Measurements from ENCODE around the gene NADSYN1. TPM values are rescaled to one million over a fixed set of nuclear protein-coding genes. Genes with fewer than 3 reads are reported as not detected.

Gene NADSYN1
- total RNA-seq, 1 donor from 2014 or later, result 87.9 TPM

GRCh38 chr11:71498091-71498490, 45.1 kb downstream of the NADSYN1 start:
- Histone ChIP-seq H3K36me3 (ENCODE audit: insufficient read depth, low read length) (peaks cover 15% of the 10 kb centered on the region), H3K9me3 (ENCODE audit: insufficient read depth, low read depth, low read length) (no peaks in the 10 kb centered on the region), H3K27ac (ENCODE audit: low read depth, low read length) (no peak overlapping the region), H3K79me2 (ENCODE audit: insufficient read depth, low read length) (no peaks in the 10 kb centered on the region), H3K4me3 (ENCODE audit: insufficient read depth, low read depth, low read length) (no peak overlapping the region), H3K4me2 (ENCODE audit: low read length) (no peak overlapping the region), H3K9ac (ENCODE audit: low read length) (no peak overlapping the region), H3K4me1 (ENCODE audit: insufficient read depth, low read length) (no peaks in the 10 kb centered on the region), H2AFZ (ENCODE audit: low read depth, low read length) (no peak overlapping the region), H3K27me3 (ENCODE audit: insufficient read depth, low read length) (no peaks in the 10 kb centered on the region), H4K20me1 (ENCODE audit: insufficient read depth, low read length) (no peaks in the 10 kb centered on the region)
- FAIRE-seq (no peak), DNase-seq (ENCODE audit: low read depth) (no peak)
- peaks cover 2% of the 10 kb centered on the region for H3K9me3 Mint-ChIP-seq (ENCODE audit: unreplicated experiment)
- TF ChIP-seq CTCF (IDR thresholded peaks at IDR 0.05; ENCODE audit: insufficient read depth, low read depth, low read length) (no peak), EZH2 (IDR thresholded peaks at IDR 0.05; ENCODE audit: insufficient read depth, low read length) (no peak)
- no peaks in the 10 kb centered on the region for H3K27me3 Mint-ChIP-seq (ENCODE audit: low read depth, unreplicated experiment)
- peaks cover 47% of the 10 kb centered on the region for H3K36me3 Mint-ChIP-seq (ENCODE audit: low read depth, unreplicated experiment)
- no peak overlapping the region for H3K27ac Mint-ChIP-seq (ENCODE audit: unreplicated experiment)
- no peak overlapping the region for H3K4me3 Mint-ChIP-seq (ENCODE audit: unreplicated experiment)
- no peaks in the 10 kb centered on the region for H3K4me1 Mint-ChIP-seq (ENCODE audit: low read depth, unreplicated experiment)

GRCh38 chr11:71499125-71499524, 46.1 kb downstream of the NADSYN1 start:
- Histone ChIP-seq H3K4me2 (ENCODE audit: low read length) (no peak overlapping the region), H3K36me3 (ENCODE audit: insufficient read depth, low read length) (peaks cover 15% of the 10 kb centered on the region), H3K27me3 (ENCODE audit: insufficient read depth, low read length) (no peaks in the 10 kb centered on the region), H3K27ac (ENCODE audit: low read depth, low read length) (peak overlapping the region; percentile 11), H3K9me3 (ENCODE audit: insufficient read depth, low read depth, low read length) (no peaks in the 10 kb centered on the region), H3K4me1 (ENCODE audit: insufficient read depth, low read length) (no peaks in the 10 kb centered on the region), H3K79me2 (ENCODE audit: insufficient read depth, low read length) (no peaks in the 10 kb centered on the region), H3K4me3 (ENCODE audit: insufficient read depth, low read depth, low read length) (no peak overlapping the region), H2AFZ (ENCODE audit: low read depth, low read length) (no peak overlapping the region), H4K20me1 (ENCODE audit: insufficient read depth, low read length) (no peaks in the 10 kb centered on the region), H3K9ac (ENCODE audit: low read length) (no peak overlapping the region)
- Mint-ChIP-seq H3K4me1 (ENCODE audit: low read depth, unreplicated experiment) (no peaks in the 10 kb centered on the region), H3K27me3 (ENCODE audit: low read depth, unreplicated experiment) (no peaks in the 10 kb centered on the region), H3K36me3 (ENCODE audit: low read depth, unreplicated experiment) (peaks cover 45% of the 10 kb centered on the region), H3K9me3 (ENCODE audit: unreplicated experiment) (peaks cover 2% of the 10 kb centered on the region), H3K27ac (ENCODE audit: unreplicated experiment) (no peak overlapping the region), H3K4me3 (ENCODE audit: unreplicated experiment) (no peak overlapping the region)
- DNase-seq (ENCODE audit: low read depth) (peak; percentile 37), FAIRE-seq (no peak)
- TF ChIP-seq EZH2 (IDR thresholded peaks at IDR 0.05; ENCODE audit: insufficient read depth, low read length), result no peak
- TF ChIP-seq CTCF (IDR thresholded peaks at IDR 0.05; ENCODE audit: insufficient read depth, low read depth, low read length), result no peak

- no peak overlapping the region for H3K4me2 ChIP-seq (ENCODE audit: low read length)
These were observed 46.5 kb downstream of the NADSYN1 start for GRCh38 chr11:71499546-71499945.

More at GRCh38 chr11:71499546-71499945, 46.5 kb downstream of the NADSYN1 start:
- H3K9me3 Mint-ChIP-seq (ENCODE audit: unreplicated experiment), result peaks cover 2% of the 10 kb centered on the region
- Histone ChIP-seq H3K9ac (ENCODE audit: low read length) (no peak overlapping the region), H4K20me1 (ENCODE audit: insufficient read depth, low read length) (no peaks in the 10 kb centered on the region), H3K4me1 (ENCODE audit: insufficient read depth, low read length) (no peaks in the 10 kb centered on the region), H3K27ac (ENCODE audit: low read depth, low read length) (peak overlapping the region; percentile 11), H2AFZ (ENCODE audit: low read depth, low read length) (no peak overlapping the region), H3K9me3 (ENCODE audit: insufficient read depth, low read depth, low read length) (no peaks in the 10 kb centered on the region), H3K36me3 (ENCODE audit: insufficient read depth, low read length) (peaks cover 15% of the 10 kb centered on the region), H3K27me3 (ENCODE audit: insufficient read depth, low read length) (no peaks in the 10 kb centered on the region), H3K79me2 (ENCODE audit: insufficient read depth, low read length) (no peaks in the 10 kb centered on the region), H3K4me3 (ENCODE audit: insufficient read depth, low read depth, low read length) (no peak overlapping the region)
- FAIRE-seq, result no peak
- TF ChIP-seq EZH2 (IDR thresholded peaks at IDR 0.05; ENCODE audit: insufficient read depth, low read length), result no peak
- no peak for TF ChIP-seq CTCF (IDR thresholded peaks at IDR 0.05; ENCODE audit: insufficient read depth, low read depth, low read length)
- H3K27me3 Mint-ChIP-seq (ENCODE audit: low read depth, unreplicated experiment), result no peaks in the 10 kb centered on the region
- DNase-seq (ENCODE audit: low read depth), result no peak
- peaks cover 1% of the 10 kb centered on the region for H3K4me1 Mint-ChIP-seq (ENCODE audit: low read depth, unreplicated experiment)
- no peak overlapping the region for H3K4me3 Mint-ChIP-seq (ENCODE audit: unreplicated experiment)
- no peak overlapping the region for H3K27ac Mint-ChIP-seq (ENCODE audit: unreplicated experiment)
- H3K36me3 Mint-ChIP-seq (ENCODE audit: low read depth, unreplicated experiment), result peaks cover 43% of the 10 kb centered on the region

All from astrocyte (in vitro differentiated cells and primary cell).